ENCODE data around the gene DYRK3. TPM values are rescaled to one million over a fixed set of nuclear protein-coding genes. Genes with fewer than 3 reads are reported as not detected.

Gene DYRK3
- total RNA-seq, 1 donor from 2014 or later = 5.9 TPM

DNA sequence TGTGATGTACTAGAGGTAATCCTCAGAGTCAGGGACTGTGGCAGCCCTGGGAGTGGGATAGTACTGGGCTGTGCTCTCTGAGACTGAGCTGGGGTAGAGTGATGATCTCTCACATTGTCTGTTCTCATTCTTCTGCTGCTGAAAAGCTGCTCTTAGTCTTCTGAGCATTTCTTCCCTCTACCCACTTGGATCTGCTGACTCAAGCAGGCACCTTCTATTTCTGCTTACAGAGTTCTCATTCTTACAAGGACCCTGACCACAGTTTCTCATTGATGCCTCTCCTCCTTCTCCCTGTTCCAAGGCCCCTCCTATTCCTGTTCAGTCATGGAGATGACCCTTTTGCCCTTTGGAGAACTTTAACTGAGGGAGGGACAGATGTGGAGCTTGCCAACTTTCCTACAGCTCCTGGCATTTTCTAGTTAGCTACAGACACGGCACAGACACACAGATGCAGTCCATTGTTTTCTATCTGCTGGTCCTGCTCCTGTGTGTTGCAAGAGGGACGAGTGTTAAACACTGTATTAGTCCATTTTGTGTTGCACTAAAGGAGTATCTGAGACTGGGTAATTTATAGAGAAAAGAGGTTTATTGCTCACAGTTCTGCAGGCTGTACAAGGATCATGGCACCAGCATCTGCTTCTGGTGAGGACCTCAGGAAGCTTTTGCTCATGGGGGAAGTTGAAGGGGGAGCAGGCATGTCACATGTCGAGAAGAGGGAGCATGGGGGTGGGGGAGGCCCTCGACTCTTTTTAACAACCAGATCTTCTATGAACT is 61.7 kb downstream of the DYRK3 start:
- intact Hi-C loops (cut with DNase I) = no loop called here
- Histone ChIP-seq H3K4me3 (no peak overlapping the region), H3K27ac (no peak overlapping the region), H3K36me3 (no peaks in the 10 kb centered on the region), H3K4me1 (peaks cover 88% of the 10 kb centered on the region), H3K9me3 (no peaks in the 10 kb centered on the region), H3K27me3 (no peaks in the 10 kb centered on the region)
- TF ChIP-seq, protein P1, sequence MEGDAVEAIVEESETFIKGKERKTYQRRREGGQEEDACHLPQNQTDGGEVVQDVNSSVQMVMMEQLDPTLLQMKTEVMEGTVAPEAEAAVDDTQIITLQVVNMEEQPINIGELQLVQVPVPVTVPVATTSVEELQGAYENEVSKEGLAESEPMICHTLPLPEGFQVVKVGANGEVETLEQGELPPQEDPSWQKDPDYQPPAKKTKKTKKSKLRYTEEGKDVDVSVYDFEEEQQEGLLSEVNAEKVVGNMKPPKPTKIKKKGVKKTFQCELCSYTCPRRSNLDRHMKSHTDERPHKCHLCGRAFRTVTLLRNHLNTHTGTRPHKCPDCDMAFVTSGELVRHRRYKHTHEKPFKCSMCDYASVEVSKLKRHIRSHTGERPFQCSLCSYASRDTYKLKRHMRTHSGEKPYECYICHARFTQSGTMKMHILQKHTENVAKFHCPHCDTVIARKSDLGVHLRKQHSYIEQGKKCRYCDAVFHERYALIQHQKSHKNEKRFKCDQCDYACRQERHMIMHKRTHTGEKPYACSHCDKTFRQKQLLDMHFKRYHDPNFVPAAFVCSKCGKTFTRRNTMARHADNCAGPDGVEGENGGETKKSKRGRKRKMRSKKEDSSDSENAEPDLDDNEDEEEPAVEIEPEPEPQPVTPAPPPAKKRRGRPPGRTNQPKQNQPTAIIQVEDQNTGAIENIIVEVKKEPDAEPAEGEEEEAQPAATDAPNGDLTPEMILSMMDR (IDR thresholded peaks at IDR 0.05) = no peak
- no peak for TF ChIP-seq POLR2A (IDR thresholded peaks at IDR 0.05)
- no peak for TF ChIP-seq POLR2AphosphoS5 (IDR thresholded peaks at IDR 0.05; ENCODE audit: insufficient read depth in 1 of 2, low read depth in 1 of 2)
- DNase-seq (ENCODE audit: extremely low spot score in 2 of 2) = no peak

DNA sequence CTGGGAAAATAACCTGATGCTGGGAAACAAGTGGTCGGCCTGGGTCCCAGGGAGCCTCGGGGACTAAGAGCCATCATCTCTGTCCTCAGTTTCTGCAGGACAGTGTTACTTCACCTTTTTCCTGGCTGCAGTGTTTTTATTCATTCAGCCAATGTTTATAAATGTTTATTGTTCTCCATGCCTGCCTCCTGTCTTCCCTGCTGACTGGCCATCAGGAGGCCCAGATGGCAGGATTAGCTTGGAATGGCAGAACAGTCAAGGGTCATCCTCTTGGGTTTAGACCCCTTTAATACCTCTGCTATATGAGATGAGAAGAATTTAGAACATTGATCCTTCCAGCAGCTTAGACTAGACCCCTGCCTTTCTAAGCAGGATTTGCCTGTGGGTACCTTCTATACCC is 62.7 kb downstream of the DYRK3 start:
- Histone ChIP-seq H3K36me3 (no peaks in the 10 kb centered on the region), H3K4me3 (no peak overlapping the region), H3K27me3 (no peaks in the 10 kb centered on the region), H3K4me1 (peaks cover 83% of the 10 kb centered on the region), H3K9me3 (no peaks in the 10 kb centered on the region), H3K27ac (no peak overlapping the region)
- no peak for DNase-seq (ENCODE audit: extremely low spot score in 2 of 2)
- intact Hi-C loops (cut with DNase I) = no loop called here
- TF ChIP-seq POLR2A (IDR thresholded peaks at IDR 0.05) = no peak
- no peak for TF ChIP-seq POLR2AphosphoS5 (IDR thresholded peaks at IDR 0.05; ENCODE audit: insufficient read depth in 1 of 2, low read depth in 1 of 2)
- TF ChIP-seq, protein P1 (IDR thresholded peaks at IDR 0.05) = no peak

Other genes starting within 250 kb of the DYRK3 start
- 10.1 TPM for gene IKBKE, start 165.1 kb upstream of the DYRK3 start, total RNA-seq
- gene RASSF5, start 128.0 kb upstream of the DYRK3 start, total RNA-seq = 28.5 TPM
- 48.9 TPM for gene EIF2D, start 23.1 kb upstream of the DYRK3 start, total RNA-seq
- gene MAPKAPK2, start 49.4 kb downstream of the DYRK3 start, total RNA-seq = 51.1 TPM
- gene IL19, start 135.2 kb downstream of the DYRK3 start, total RNA-seq = not detected
- gene IL10, start 137.0 kb downstream of the DYRK3 start, total RNA-seq = 2.7 TPM
- not detected for gene IL20, start 230.1 kb downstream of the DYRK3 start, total RNA-seq

Measured in vagina (tissue), 2 donors.